GM21528 (cell line): ENCODE results near the gene DCUN1D4.

Experiments used
- ATAC-seq: cut with Tn5 transposase; IDR thresholded peaks from one replicate; pipeline ENCODE4 v1.9.1; 2021; ENCODE audit warnings: mild to moderate bottlenecking, moderate library complexity; ENCODE audit not compliant: unreplicated experiment, low FRiP score

The DCUN1D4 gene

DNA sequence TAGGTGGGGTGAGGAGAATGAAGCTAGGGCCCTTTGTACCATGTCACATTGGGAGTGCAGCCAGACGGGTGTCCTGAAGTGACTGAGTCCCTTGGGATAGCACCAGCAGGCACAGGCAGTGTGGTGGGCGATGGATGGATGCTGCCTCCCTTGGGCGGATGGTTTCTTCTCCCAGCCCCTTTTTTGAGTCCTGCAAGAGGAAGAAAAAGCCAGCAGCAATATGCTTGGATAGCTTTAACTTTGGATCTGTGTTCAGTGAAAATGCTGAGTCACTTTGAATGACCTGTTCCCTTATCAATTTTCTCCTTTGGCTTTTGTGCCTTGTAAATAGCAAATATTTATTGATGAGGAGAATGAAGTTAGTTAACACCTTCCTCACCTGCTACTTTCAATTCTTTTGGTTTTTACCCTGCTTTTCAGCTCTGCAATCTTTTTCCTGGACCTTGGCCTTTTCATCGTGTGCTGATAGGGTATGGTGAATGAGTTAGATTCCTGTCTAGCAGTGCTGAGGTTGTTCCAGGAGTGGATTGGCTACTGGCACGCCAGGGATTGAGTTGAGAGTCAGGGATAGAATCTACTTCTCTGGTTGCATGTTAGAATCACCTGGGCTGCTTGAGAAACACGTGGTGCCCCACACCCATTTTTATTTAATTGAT lies 10.2 kb downstream of the DCUN1D4 start:
- no peak for ATAC-seq

DNA sequence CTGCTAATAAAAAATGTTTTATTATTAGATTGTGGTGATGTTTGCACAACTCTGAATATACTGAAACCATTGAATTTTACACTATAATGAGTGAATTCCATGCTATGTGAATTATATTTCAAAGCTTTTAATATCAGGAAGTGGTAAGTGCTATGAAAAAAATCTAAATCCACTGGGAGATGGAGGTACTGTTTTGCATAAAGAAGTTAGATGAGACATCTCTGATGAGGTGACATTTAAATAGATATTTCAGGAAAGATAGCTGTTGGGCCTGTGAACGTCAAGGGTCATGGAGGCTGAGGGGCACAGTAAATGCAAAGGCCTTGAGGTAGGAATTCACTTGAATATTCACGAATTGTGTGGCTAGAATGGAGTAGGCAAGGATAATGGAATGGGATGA lies 12.3 kb downstream of the DCUN1D4 start:
- ATAC-seq, result no peak

DNA sequence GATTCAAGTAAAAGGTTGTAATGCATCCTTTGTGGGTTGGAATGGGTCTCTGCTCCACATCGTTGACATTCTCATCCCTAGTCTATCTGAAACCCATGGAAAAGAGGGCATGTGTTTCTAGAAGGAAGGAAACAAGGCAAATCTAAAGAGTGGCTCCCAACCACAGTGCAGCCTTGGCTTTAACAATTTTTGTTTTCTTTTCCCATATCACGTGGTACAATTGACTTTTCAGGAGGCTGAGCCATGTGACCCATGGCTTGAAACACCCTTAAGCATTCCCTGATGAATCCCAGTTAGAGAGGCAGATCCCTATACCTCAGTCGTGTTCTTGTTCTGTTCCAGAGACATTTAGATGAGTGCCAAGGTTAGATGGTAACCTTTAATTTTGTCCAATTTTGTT lies 12.8 kb downstream of the DCUN1D4 start:
- ATAC-seq, result no peak

DNA sequence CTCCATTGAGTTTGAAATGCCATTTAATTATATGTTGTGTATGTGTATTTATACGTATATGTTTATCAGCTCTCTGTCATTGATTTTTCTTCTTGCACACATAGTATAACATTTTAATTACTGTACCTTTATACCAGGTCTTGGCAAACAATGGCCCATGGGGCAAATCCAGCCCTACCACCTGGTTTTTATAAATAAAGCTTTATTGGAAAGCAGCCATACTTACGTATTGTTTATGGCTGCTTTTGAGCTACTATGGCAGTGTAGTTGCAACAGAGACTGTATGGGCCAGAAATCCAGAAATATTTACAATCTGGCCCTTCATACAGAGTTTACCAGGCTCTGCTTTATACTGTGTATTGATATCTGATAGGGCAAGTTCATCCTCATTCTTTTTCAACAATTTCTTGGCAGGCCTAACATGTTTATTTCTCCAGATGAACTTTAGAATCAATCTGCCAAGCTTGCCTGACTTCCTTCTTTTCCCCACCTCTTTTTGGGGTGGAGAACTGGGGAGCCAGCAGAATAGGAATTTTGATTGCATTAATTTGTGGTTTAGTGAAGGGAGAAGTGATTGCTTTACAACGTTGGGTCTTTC lies 15.8 kb downstream of the DCUN1D4 start:
- ATAC-seq, result no peak

DNA sequence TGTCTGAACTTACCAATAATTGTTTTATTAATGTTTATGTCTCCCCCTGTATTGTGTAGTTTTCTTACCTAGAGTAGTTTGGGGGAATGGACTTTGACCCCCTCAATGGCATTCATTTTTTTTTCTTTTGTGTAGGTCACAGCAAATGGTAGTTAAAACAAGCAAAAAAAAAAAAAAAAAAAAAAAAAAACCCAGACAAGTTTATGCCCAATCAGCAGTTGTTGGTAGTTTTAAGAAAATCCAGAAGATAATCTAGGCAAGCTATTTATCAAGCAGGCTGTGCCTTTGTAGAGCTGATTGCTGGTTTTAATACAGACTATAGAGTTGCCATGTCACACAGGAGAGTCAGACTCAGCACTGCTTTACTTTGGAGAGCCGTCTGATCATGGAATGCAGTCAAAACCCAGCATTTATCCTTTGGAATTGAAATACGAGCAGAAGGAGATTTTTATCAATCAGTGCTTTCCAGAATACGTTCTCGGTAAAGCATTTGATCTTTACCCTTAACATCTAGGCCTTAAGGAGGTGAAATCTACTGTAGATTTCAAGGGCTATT lies 16.6 kb downstream of the DCUN1D4 start:
- no peak for ATAC-seq

DNA sequence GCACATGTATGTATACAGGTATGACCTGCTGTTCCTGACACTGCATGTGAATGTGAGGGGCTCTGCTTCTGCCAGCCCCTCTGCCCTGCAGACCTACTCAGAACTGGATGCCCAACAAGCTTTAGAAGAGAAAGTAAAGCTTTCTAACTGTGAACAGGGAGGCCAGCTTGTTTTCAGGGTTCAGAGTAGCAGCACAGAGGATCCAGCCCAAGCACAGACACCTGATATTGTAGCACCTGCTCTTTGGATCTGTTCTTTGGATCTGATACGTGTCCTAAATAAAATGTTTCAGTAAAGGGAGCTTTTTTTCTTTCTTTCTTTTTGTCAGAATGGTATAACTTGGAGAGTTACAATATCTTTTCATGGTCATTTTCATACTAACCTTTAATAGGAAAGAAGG lies 19.2 kb downstream of the DCUN1D4 start:
- ATAC-seq, result no peak

DNA sequence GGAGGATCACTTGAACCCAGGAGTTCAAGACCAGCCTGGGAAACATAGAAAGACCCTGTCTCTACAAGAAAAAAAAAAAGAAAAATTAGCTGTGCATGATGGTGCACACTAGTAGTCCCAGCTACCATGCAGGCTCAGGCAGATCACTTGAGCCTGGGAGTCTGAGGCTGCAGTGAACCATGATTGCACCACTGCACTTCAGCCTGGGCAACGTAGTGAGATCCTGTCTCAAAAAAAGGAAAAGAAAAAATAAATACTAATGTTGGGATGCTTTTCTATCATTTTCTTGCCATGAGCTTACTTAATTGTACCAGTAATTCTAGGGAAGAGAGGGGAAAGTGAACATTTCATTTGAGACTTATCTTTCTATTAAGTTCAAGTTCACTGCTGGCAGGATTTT lies 19.8 kb downstream of the DCUN1D4 start:
- no peak for ATAC-seq

DNA sequence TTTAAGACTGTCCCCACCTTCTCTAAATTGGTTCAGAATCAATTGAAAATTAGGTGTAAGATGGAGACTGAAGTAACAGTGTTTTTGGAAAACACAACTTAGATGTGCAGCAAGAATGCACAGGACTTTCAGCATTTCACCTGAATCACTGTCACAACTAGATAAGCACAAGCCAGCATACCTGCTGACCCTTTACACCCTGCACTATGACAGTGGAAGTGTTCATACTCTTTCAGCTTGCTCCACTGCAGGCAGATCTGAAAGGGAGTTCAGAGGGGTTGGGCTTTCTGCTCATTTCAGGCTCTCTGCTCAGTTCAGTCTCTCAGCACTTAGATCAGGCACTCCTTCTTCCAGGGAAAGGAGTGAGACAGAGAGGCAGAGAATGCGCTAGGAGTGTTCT lies 22.8 kb downstream of the DCUN1D4 start:
- ATAC-seq, result no peak

DNA sequence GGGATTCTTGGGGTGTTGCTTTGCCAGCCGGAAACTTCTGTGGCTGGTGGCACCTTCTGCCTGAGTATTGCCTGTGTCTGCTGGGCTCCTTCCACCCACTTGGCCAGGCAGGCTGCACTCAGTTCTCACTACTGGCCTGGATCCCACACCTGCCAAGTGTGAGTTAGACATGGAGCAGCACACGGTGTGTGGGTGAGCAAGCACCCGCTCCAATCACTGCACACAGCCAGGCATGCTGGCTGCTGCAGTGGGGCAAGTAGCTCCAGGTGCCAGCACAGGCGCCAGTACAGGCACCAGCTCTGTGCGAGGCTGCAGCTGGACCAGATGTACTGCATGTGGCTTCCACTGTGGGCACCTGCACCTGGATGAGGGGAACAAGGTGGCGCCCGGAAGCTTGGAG lies 23.9 kb downstream of the DCUN1D4 start:
- no peak for ATAC-seq

DNA sequence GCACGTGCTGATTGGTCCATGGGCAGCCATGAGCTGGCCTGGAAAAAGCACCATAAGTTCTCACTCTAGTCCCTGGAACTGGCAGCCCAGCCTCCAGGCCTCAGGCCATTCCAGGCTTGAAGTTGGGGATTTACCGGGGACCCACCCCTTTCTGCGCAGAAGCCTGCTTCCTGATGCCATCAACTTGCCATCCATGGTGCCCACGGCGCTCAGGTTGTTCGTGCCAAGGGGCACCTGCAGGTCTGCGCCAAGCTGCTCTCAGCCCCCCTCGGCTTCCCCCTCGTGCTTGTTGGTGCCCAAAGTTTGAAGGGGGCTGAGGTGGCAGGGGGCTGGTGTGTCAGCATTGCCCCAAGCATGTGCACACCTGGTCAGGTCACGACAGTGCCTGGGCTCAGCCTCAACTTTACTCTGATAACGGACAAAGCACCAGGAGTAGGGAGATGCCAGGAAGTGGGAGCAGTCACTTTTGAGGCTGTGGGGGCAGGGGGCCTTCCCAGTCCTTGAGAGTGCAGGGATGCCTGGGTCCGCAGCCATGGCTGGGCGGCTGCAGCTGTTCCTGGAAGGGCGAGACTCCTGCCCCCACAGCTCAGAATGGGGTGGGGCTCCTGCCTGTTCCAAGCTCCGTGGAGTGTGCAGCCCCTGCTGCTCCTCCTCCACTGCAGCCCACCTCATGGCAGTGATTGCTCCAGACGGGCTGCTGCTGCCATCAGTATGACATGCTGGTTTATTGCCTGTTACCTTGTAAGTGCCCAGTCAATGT lies 24.9 kb downstream of the DCUN1D4 start:
- ATAC-seq, result no peak

DNA sequence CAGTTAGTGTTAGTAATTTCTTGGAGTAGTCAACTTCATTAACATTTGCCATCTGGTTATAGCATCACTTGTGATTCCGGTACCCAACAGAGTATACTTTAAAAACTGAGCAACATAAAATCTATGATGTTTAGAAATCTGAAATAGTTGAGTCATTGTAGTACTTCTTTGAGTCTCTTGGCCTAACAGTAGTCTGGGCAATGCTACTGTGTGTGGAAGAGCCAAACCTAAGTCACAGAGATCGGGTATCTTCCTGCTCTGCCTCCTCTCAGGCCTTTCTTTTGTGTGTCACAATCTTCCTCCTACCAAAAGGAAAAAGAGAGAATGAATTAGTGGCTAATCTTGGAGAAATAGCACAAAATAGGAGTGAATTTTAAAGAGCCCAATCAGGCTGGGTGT lies 25.5 kb downstream of the DCUN1D4 start:
- ATAC-seq, result no peak

DNA sequence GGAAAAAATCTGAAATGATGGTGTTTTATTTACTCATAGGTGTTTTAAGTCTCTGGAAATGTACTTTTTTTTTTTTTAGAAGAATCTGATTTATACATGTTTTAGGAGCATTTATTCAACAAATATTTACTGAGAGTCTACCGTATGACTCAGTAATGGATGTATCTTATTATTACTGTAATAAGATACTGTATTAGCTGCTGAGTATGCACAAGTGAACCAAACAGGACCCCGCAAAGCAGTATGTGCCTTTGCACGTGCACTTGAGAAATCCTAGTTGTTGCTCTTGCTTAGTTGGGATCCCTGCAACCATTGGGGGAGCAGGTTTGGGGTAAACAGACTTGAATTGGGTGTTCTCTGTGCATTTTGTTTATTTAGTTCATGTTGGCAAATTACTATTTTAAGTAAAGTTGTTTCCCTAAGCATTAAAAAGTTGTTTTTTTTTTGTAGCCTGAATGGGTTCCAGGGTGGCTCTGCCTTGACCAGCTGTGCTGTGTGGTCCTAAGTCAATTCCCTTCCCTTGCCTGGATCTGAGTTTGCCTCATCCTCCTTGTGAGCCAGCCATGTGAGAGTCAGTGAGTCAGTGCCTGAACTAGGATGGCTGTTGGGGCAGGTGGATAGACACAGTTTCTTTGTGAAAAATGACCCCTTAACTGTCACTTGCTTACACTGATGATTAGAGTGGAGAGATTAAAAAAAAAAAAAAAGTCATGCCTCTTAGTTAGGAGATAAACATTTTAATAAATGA lies 27.7 kb downstream of the DCUN1D4 start:
- ATAC-seq, result no peak

DNA sequence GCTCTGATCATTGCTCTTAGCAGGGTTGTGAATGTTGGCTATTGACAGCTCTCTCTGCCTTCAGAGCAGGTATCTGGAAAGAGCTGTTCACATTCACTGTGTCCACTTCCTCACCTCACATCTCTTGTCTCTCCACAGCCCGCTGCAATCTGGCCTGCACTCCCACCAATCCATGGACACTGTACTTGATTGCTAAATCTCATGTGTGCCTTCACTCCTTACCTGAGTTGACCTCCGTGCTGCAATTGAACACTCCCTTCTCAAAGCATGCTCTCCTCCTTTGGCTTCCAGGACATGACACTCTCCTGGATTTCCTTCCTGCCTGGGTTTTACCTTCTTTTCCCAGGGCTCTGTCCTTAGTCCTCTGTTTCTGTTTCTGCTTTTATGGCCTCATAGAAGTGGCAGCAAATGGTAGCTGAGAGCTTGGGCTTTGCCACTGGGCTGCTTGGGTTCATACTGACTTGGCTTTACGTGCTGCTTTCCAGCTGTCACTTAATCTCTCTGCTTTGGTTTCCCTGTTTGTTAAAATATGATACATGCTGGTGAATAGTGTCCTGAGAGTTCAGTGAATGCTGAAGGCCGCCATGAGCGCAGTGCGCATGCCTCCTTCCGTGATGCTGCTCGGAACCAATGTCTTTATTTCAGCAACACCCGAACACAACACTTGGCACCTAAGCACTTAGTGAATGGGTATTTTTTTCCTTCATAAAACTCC lies 29.5 kb downstream of the DCUN1D4 start:
- no peak for ATAC-seq

DNA sequence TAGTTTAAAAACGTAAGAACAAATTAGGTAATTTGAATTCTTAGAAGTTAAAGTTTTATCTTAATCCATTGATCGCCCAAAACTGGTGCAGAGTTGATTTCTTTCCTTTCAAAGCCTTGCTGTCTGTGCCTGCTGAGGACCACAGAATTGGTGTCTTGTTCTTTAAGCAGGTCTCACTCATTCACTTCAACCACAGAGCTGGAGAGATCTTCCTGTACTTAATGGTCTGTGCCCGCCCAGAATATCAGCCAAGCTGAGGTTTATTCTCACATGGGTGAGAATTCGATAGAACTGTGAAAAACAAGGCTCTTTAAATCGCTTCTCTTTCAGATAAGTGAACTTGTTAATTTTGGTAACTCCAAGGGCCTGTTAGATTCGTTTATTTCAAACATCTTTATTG lies 31.6 kb downstream of the DCUN1D4 start:
- ATAC-seq, result no peak

DNA sequence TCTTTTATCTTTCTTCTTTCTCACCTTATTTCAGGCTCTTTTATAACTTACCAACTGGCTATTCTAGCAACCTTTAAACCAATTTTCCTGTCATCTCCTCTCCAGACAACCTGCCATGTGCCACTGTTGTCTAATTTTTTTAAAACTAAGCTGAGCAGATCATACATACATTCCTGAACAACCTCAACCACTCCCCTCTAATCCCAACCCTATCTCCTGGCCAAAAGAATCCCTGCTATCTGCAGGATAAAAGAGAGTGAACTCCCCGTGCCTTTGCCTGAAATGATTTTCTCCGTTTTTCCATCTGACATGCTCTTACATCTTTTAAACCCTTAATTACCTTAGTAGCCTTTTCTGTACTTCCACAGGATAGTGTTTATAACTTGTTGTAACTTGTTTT lies 35.5 kb downstream of the DCUN1D4 start:
- no peak for ATAC-seq

DNA sequence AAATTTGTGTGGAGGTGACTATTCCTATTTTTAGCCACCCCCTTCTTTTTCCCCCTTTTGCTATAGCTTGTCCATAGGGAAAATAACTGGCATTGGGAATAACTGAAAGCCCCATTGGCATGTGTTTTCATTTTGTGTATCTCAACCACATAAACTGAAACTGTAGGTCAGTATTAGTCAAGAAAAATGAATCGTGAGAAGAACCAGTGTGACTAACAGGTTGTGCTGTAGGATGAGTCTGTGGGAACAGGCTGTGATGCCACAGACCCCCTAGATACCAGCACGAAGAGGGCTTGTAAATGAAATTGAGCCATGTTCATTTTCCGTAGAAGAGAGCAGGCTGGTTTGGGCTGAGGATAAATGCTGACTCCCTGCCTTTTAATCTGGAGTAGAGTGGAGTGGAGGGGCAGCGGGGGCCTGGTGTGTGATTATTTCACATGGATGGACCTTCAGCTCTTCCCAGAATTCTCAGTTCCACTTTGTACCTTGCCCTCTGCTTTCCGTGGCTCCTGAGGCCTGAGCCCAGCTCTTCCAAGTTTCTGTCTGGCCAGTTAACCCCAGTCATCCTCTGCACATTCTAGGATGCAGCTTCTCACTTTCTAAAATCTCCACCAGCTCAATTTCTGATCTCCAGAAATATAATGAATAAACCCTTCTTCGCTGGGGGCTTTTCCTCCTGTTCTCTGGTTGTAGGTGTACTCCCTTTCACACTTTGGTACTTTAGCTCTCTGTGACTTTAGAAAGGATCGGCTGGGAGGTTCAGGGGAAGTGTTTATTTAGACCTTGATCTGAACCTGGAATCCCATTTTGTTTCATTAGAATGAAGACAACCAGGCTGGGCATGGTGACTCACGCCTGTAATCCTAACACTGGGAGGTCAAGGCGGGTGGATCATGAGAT lies 37.3 kb downstream of the DCUN1D4 start:
- no peak for ATAC-seq

DNA sequence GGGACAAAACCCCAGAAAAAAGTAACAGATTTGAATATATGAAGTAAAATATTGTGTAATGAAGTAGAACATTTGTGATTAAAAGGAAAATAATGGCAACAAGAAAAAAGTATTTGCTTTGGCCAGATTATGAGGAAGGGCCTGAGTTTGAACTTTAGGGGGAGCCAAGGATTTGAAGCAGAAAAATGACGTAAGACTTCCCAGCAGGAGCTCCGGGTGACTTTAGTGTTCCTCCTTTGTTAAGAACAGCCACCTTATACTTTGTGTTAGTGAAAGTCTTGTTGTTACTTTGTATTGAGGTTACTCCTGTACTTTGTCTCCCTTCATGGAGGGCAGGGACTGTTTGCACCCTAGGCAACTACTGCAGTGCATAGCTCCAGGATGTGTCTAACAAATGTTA lies 41.1 kb downstream of the DCUN1D4 start:
- ATAC-seq, result no peak

DNA sequence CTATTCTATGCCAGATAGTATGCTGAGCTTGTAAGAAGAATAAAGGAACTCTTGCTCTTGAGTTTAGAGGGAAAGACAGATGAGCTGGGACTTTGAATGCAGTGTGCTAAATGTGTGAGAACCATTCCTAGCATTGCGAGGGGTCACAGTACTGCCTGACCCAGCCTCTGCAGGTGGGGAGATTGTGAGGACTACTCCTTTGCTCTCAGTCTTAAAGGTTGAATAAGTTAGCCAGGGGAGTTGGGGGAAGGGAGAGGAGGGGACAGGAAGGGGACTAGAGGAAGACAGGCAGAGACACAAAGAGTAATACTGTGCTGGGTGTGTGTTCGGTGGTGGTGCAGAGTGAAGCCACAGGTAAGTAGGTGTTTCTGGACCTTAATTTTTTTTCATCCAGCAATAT lies 41.7 kb downstream of the DCUN1D4 start:
- ATAC-seq, result no peak

DNA sequence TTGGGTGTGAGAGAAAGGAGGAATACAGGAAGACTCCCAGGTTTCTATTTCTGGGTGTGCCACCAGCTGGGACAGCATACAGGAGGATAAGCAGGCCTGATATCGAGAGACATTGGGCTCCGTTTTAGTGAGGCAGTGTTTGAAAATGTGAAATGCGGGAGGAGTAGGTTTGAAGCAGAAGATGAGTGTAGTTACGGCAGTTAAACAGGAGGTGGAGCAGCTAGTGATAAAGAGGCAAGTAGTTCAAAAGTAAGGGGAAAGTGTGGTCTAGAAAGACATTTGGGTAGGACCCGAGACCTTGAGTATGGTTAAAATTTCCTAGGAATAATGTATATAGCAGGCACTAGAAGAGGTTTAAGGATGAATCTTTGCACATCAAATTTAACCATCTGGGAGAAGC lies 42.4 kb downstream of the DCUN1D4 start:
- ATAC-seq, result no peak
